H1 (cell line): ENCODE measurements around the gene ARFGEF3. TPM values are rescaled to one million over a fixed set of nuclear protein-coding genes. Genes with fewer than 3 reads are reported as not detected.

Experiments
- CTCF ChIA-PET: fragments of 300-600 bp; sonication (Branson Sonifier 250); formaldehyde crosslinking; loops from one replicate; lab custom pipeline; 2021; ENCODE audit not compliant: partially characterized antibody; lab: Charles Lee
- POLR2A ChIA-PET: fragments of 300-600 bp; sonication (Branson Sonifier 250); formaldehyde crosslinking; loops from one replicate; lab custom pipeline; 2021; ENCODE audit warnings: inconsistent platforms; ENCODE audit not compliant: partially characterized antibody; lab: Charles Lee
- DNase-seq, 2 experiments: peaks; one replicate each; pipeline versions ENCODE4 v3.0.0 to v3.0.0-alpha.2; 2010 to 2022; ENCODE audit warnings: low spot score in 2 of 2, low read depth in 1 of 2, mixed read lengths in 1 of 2
- FAIRE-seq: peaks from 2 replicates; lab custom pipeline; 2011; peaks lifted over from hg19 to GRCh38; lab: Jason Lieb, UNC
- H2AFZ ChIP-seq: 2 replicates; pipeline ENCODE4 v1.8.1; 2012; ENCODE audit warnings: low read length, inconsistent platforms
- H2AK5ac ChIP-seq: 2 replicates; pipeline ENCODE4 v1.6.1; 2013; ENCODE audit warnings: low read depth, low read length
- H2BK120ac ChIP-seq: replicated peaks from 2 replicates; pipeline ENCODE3; 2013; ENCODE audit warnings: low read depth, low read length, inconsistent platforms
- H2BK12ac ChIP-seq: 2 replicates; pipeline ENCODE4 v1.6.1; 2013; ENCODE audit warnings: low read depth, low read length
- H2BK15ac ChIP-seq: 2 replicates; pipeline ENCODE4 v1.6.1; 2013; ENCODE audit warnings: low read length
- H2BK20ac ChIP-seq: 2 replicates; pipeline ENCODE4 v1.6.1; 2013; ENCODE audit warnings: low read length
- H2BK5ac ChIP-seq: 2 replicates; pipeline ENCODE4 v1.6.1; 2013; ENCODE audit warnings: low read depth, low read length
- H3K14ac ChIP-seq: 2 replicates; pipeline ENCODE4 v1.6.1; 2013; ENCODE audit warnings: inconsistent platforms; ENCODE audit not compliant: insufficient read length
- H3K18ac ChIP-seq: 2 replicates; pipeline ENCODE4 v1.6.1; 2013; ENCODE audit warnings: low read length; ENCODE audit errors: extremely low read depth
- H3K23ac ChIP-seq: 2 replicates; pipeline ENCODE4 v1.6.1; 2013; ENCODE audit warnings: inconsistent platforms; ENCODE audit not compliant: insufficient read length
- H3K23me2 ChIP-seq: 2 replicates; pipeline ENCODE4 v1.6.1; 2013; ENCODE audit warnings: low read depth, low read length
- H3K27ac ChIP-seq: 2 replicates; pipeline ENCODE4 v1.6.1; 2011; ENCODE audit warnings: low read depth, low read length, inconsistent platforms
- H3K27me3 ChIP-seq, 4 experiments: replicated peaks in 1 of 4; 1 replicate in 1 of 4; 2 replicates in 3 of 4; pipeline versions ENCODE4 v1.6.1 to v1.8.1; 2011 to 2013; ENCODE audit warnings: low read length in 3 of 4, mild to moderate bottlenecking in 3 of 4, inconsistent platforms in 2 of 4, mixed read lengths in 2 of 4, moderate library complexity in 1 of 4; ENCODE audit not compliant: control insufficient read depth in 3 of 4, insufficient read depth in 3 of 4; ENCODE audit errors: extremely low read depth in 1 of 4
- H3K36me3 ChIP-seq, 4 experiments: 2 replicates each; pipeline versions ENCODE4 v1.6.1 to v1.8.1; 2011 to 2013; ENCODE audit warnings: mild to moderate bottlenecking in 4 of 4, low read length in 3 of 4, moderate library complexity in 2 of 4, control low read depth in 1 of 4, inconsistent platforms in 1 of 4; ENCODE audit not compliant: insufficient read depth in 4 of 4, control insufficient read depth in 2 of 4
- H3K4ac ChIP-seq: replicated peaks from 2 replicates; pipeline ENCODE3; 2013; ENCODE audit warnings: low read length, low read depth, mixed read lengths, inconsistent platforms; ENCODE audit not compliant: insufficient read length
- H3K4me1 ChIP-seq, 4 experiments: replicated peaks in 1 of 4; 1 replicate in 1 of 4; 2 replicates in 3 of 4; pipeline versions ENCODE4 v1.6.1 to v1.8.1; 2011 to 2013; ENCODE audit warnings: low read length in 3 of 4, inconsistent platforms in 2 of 4, mixed read lengths in 1 of 4; ENCODE audit not compliant: insufficient read depth in 4 of 4, control insufficient read depth in 3 of 4
- H3K4me2 ChIP-seq, 2 experiments: 2 replicates each; pipeline versions ENCODE4 v1.6.1 to v1.8.1; 2011 to 2013; ENCODE audit warnings: low read depth in 2 of 2, low read length in 2 of 2, control low read depth in 1 of 2, inconsistent platforms in 1 of 2, mild to moderate bottlenecking in 1 of 2; ENCODE audit not compliant: insufficient read depth in 1 of 2
- H3K4me3 ChIP-seq, 4 experiments: fragments of 200-600, 300-600 bp in 1 of 4; sonication (generic), shearing (Covaris generic), sonication (Bioruptor Twin) in 1 of 4; 2 replicates each; pipeline versions ENCODE4 v1.5.1 to v1.8.1; 2011 to 2016; ENCODE audit warnings: low read length in 4 of 4, low read depth in 3 of 4, control low read depth in 2 of 4, inconsistent platforms in 2 of 4, mild to moderate bottlenecking in 2 of 4, mixed read lengths in 1 of 4, moderate library complexity in 1 of 4; ENCODE audit not compliant: insufficient read depth in 2 of 4; ENCODE audit errors: extremely low read depth in 1 of 4
- H3K56ac ChIP-seq: replicated peaks from 2 replicates; pipeline ENCODE3; 2013; ENCODE audit warnings: low read depth, mild to moderate bottlenecking, mixed read lengths, low read length, inconsistent platforms; ENCODE audit not compliant: insufficient read length
- H3K79me1 ChIP-seq: 2 replicates; pipeline ENCODE4 v1.6.1; 2013; ENCODE audit warnings: low read depth, low read length, control low read depth
- H3K79me2 ChIP-seq, 2 experiments: 2 replicates each; pipeline versions ENCODE4 v1.6.1 to v1.8.1; 2012 to 2013; ENCODE audit warnings: low read length in 2 of 2, mild to moderate bottlenecking in 2 of 2, inconsistent platforms in 1 of 2; ENCODE audit not compliant: insufficient read depth in 2 of 2, control insufficient read depth in 1 of 2
- H3K9ac ChIP-seq, 4 experiments: replicated peaks in 1 of 4; 1 replicate in 1 of 4; 2 replicates in 3 of 4; pipeline versions ENCODE4 v1.6.1 to v1.8.1; 2011 to 2013; ENCODE audit warnings: low read depth in 3 of 4, low read length in 3 of 4, control low read depth in 2 of 4, mild to moderate bottlenecking in 2 of 4, moderate library complexity in 2 of 4, inconsistent platforms in 1 of 4; ENCODE audit errors: extremely low read depth in 1 of 4
- H3K9me3 ChIP-seq, 2 experiments: 2 replicates each; pipeline versions ENCODE4 v1.6.1 to v1.8.1; 2012 to 2013; ENCODE audit warnings: mild to moderate bottlenecking in 2 of 2, moderate library complexity in 2 of 2, control low read depth in 1 of 2, inconsistent platforms in 1 of 2, low read depth in 1 of 2, low read length in 1 of 2, mixed read lengths in 1 of 2; ENCODE audit not compliant: insufficient read depth in 2 of 2
- H4K20me1 ChIP-seq, 2 experiments: replicated peaks in 1 of 2; 2 replicates each; pipeline versions ENCODE3 to v1.8.1; 2011 to 2013; ENCODE audit warnings: inconsistent platforms in 2 of 2, low read length in 2 of 2, mild to moderate bottlenecking in 1 of 2; ENCODE audit not compliant: insufficient read depth in 2 of 2, control insufficient read depth in 1 of 2
- H4K5ac ChIP-seq: 2 replicates; pipeline ENCODE4 v1.6.1; 2013; ENCODE audit warnings: low read length, low read depth, mixed read lengths, inconsistent platforms; ENCODE audit not compliant: insufficient read length
- H4K8ac ChIP-seq: 2 replicates; pipeline ENCODE4 v1.8.0; 2013; ENCODE audit warnings: mild to moderate bottlenecking, moderate library complexity, low read length, inconsistent platforms; ENCODE audit not compliant: insufficient read depth; ENCODE audit errors: extremely low read depth
- H4K91ac ChIP-seq: replicated peaks from 2 replicates; pipeline ENCODE3; 2013; ENCODE audit warnings: low read length, mixed read lengths, inconsistent platforms; ENCODE audit not compliant: insufficient read length
- SIX5 ChIP-seq: IDR thresholded peaks from 2 replicates; pipeline ENCODE4 v1.6.1; 2011; ENCODE audit warnings: mild to moderate bottlenecking, low read depth, low read length
- WGBS, 2 experiments: shearing (Covaris generic) in 1 of 2; methylation state at CpG; one replicate each; pipeline versions ENCODE4 v1.1.6 to v1.1.7; 2013 to 2015; ENCODE audit warnings: low lambda C conversion rate in 2 of 2, mixed read lengths in 2 of 2, inconsistent platforms in 1 of 2, low coverage in 1 of 2, missing lambda C conversion rate in 1 of 2; ENCODE audit not compliant: insufficient replicate concordance in 2 of 2, insufficient coverage in 1 of 2, insufficient read length in 1 of 2; ENCODE audit errors: extremely low coverage in 1 of 2, missing lambda C conversion rate in 1 of 2; 5-methylcytosine and 5-hydroxymethylcytosine counted together
- polyA plus RNA-seq, 7 experiments: library from polyadenylated mRNA; depleted of rRNA in 3 of 7; stranded (reverse) in 5 of 7; unstranded in 2 of 7; fragments of >200 nt in 5 of 7; fragments of 200-250 nt in 2 of 7; gene quantifications; 1 replicate in 5 of 7; 2 replicates in 1 of 7; 4 replicates in 1 of 7; pipeline versions ENCODE4 v1.2.1 to v1.2.3, GENCODE V29; 2011 to 2013; ENCODE audit warnings: missing spikeins in 2 of 7, mixed read lengths in 2 of 7
- total RNA-seq: library from RNA; stranded (reverse); fragmentation: NEBNext Ultra II Directional; extraction: Animal tissue kit (Norgen Biotek cat#: 25700); gene quantifications from 2 replicates; pipeline ENCODE4 v1.2.1, GENCODE V29; 2021

The ARFGEF3 gene
- total and polyA plus RNA-seq, 2 of the 8 experiments (the other 6 are each of a cell fraction or from before 2014, with no cell fraction given) = 5.8 to 23.2 TPM

- no peak for FAIRE-seq
- Histone ChIP-seq H3K79me2 (no peaks in the 10 kb centered on the region), H3K36me3 (peaks cover 0 to 11% (median 4%) of the 10 kb centered on the region in 4 experiments; a peak in 3 of 8 replicates), H3K4me2 (no peak overlapping the region), H3K4ac (no peak overlapping the region), H3K23me2 (no peaks in the 10 kb centered on the region), H3K18ac (no peak overlapping the region), H3K79me1 (no peaks in the 10 kb centered on the region), H3K56ac (no peak overlapping the region), H2BK15ac (no peak overlapping the region), H3K27ac (no peak overlapping the region), H3K9me3 (no peaks in the 10 kb centered on the region), H3K4me3 (no peak overlapping the region), H3K4me1 (no peaks in the 10 kb centered on the region), H3K27me3 (no peaks in the 10 kb centered on the region), H3K14ac (no peak overlapping the region), H2BK12ac (no peak overlapping the region), H2BK120ac (no peak overlapping the region), H4K20me1 (peaks cover 0 to 2% of the 10 kb centered on the region in 2 experiments), H2AFZ (no peak overlapping the region), H2BK20ac (no peak overlapping the region), H4K91ac (no peak overlapping the region), H4K8ac (no peak overlapping the region), H3K9ac (no peak overlapping the region), H2BK5ac (no peak overlapping the region), H3K23ac (no peak overlapping the region), H4K5ac (no peak overlapping the region), H2AK5ac (no peak overlapping the region)
- WGBS, 2 experiments = 89% methylated on average over 11 of the region's 11 CpGs; no CpG with 5 or more reads in 1 of the 2 experiments
- ChIA-PET CTCF (interaction anchor here (0.6 to 1.8 kb wide), 2 partner anchors 42 to 333 kb away, joined by 4 to 5 read pairs; no protein-coding TSS in a partner anchor), POLR2A (no interaction called here)
- no peak for DNase-seq
- no peak for TF ChIP-seq SIX5
Observed at GRCh38 chr6:138253731-138254130, 92.0 kb downstream of the ARFGEF3 start.
